ENCODE measurements around the gene CEPT1. TPM values are rescaled to one million over a fixed set of nuclear protein-coding genes. Genes with fewer than 3 reads are reported as not detected.

Gene CEPT1
- total and polyA plus RNA-seq, 10 donors: 61.1 to 140 (median 95.2) TPM

DNA sequence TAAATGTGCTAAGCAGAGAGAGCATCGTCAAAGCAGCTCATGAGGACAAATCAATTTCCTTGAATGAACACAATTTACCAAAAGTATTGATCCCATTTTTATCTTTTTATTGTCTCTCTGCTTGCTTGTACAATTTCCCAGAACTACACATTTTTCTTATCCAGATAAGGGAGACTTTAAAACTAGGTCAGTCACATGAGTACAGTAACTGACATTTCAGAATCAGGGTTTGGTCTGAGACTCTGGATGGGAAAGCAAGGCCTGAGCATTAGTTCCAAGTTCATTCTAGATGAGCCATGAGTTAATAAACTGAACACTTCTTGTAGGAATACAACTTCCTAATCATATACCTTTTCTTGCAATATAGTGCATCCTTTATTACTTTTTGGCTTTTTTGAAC, 71.9 kb downstream of the CEPT1 start:
- Histone ChIP-seq H3K4me3 (no peak overlapping the region), H3K27me3 (replicated peaks in 1 of 7) (no peaks in the 10 kb centered on the region), H3K4me1 (peaks cover 17 to 66% (median 43%) of the 10 kb centered on the region in 6 donors), H3K36me3 (no peaks in the 10 kb centered on the region), H3K9me3 (no peaks in the 10 kb centered on the region), H3K27ac (peak overlapping the region in 1 of 8 donors; percentile 84)
- intact Hi-C loops (cut with DNase I; ENCODE audit: low total_unique reads): no loop called here
- DNase-seq: no peak
- WGBS, 5 donors: 92 to 100% (median 94%) methylated on average over 1 of the region's 1 CpG
- TF ChIP-seq, protein P1, sequence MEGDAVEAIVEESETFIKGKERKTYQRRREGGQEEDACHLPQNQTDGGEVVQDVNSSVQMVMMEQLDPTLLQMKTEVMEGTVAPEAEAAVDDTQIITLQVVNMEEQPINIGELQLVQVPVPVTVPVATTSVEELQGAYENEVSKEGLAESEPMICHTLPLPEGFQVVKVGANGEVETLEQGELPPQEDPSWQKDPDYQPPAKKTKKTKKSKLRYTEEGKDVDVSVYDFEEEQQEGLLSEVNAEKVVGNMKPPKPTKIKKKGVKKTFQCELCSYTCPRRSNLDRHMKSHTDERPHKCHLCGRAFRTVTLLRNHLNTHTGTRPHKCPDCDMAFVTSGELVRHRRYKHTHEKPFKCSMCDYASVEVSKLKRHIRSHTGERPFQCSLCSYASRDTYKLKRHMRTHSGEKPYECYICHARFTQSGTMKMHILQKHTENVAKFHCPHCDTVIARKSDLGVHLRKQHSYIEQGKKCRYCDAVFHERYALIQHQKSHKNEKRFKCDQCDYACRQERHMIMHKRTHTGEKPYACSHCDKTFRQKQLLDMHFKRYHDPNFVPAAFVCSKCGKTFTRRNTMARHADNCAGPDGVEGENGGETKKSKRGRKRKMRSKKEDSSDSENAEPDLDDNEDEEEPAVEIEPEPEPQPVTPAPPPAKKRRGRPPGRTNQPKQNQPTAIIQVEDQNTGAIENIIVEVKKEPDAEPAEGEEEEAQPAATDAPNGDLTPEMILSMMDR (IDR thresholded peaks at IDR 0.05 in 8 of 11, conservative IDR thresholded peaks at IDR 0.05 in 3 of 11): no peak

DNA sequence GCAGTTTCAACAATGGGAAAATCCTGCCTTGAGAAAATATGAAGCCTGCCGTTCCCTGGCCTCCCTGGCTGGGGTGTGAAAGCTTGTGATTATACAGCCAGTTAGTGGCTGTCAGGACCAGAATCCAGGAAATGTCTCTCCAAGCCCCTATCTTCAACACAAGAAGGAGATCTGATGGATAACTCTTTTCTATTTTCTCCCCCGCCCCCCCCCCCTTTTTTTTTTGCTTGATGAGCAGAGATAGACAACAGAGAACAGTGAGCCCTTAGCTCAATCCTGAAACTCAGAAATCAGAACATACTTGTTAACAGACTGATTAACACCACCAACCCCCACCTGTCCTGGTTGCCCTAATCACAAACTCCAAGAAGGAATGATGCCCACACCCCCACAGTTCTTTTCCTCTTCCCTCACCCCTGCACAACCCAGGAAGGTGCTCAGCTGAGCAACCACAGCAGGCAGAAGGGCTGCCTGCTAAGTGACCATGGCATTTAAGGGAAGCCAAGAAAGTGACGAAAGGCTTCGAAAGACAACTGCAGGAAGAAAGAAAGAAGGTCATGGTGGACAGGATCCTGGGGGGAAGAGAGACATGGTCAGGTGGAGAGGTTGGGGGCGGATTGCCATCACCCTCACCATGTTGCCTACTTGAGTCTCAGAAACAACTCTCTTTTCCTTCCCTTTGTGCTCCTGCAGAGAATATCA, 72.8 kb downstream of the CEPT1 start:
- Histone ChIP-seq H3K27me3 (replicated peaks in 1 of 7) (no peaks in the 10 kb centered on the region), H3K27ac (peak overlapping the region; percentile 45 to 88 (median 84)), H3K4me1 (peaks cover 25 to 66% (median 52%) of the 10 kb centered on the region in 6 donors), H3K36me3 (no peaks in the 10 kb centered on the region), H3K9me3 (no peaks in the 10 kb centered on the region), H3K4me3 (peak overlapping the region in 1 of 8 donors; percentile 5)
- intact Hi-C loops (cut with DNase I; ENCODE audit: low total_unique reads): no loop called here
- TF ChIP-seq POLR2A (IDR thresholded peaks at IDR 0.05) (no peak), POLR2AphosphoS5 (IDR thresholded peaks at IDR 0.05) (no peak)
- TF ChIP-seq, protein P1 (IDR thresholded peaks at IDR 0.05 in 8 of 11, conservative IDR thresholded peaks at IDR 0.05 in 3 of 11): no peak
- no peak for DNase-seq
- WGBS, 5 donors: 66 to 82% (median 76%) methylated on average over 5 of the region's 5 CpGs

DNA sequence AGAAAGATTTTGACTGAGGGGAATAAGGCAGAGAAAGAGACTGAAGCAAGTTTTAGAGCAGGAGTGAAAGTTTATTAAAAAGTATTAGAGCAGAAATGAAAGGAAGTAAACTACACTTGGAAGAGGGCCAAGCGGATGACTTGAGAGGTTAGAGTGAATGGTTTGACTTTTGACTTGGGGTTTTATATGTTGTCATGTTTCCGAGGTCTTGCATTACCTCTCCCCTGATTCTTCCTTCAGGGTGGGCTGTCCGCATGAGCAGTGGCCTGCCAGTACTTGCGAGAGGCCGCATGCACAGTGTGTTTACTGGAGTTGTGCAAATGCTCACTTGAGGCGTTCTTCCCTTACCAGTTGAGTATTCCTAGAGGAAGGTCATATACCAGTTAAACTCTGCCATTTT, 73.4 kb downstream of the CEPT1 start:
- TF ChIP-seq POLR2AphosphoS5 (IDR thresholded peaks at IDR 0.05): no peak
- TF ChIP-seq, protein P1 (IDR thresholded peaks at IDR 0.05 in 8 of 11, conservative IDR thresholded peaks at IDR 0.05 in 3 of 11): no peak
- H3K4me1 ChIP-seq: peaks cover 28 to 70% (median 58%) of the 10 kb centered on the region in 6 donors
- H3K36me3 ChIP-seq: no peaks in the 10 kb centered on the region
- no peaks in the 10 kb centered on the region for H3K27me3 ChIP-seq (replicated peaks in 1 of 7)
- peak overlapping the region; percentile 45 to 88 (median 84) for H3K27ac ChIP-seq
- no peaks in the 10 kb centered on the region for H3K9me3 ChIP-seq
- WGBS, 5 donors: 45 to 69% (median 61%) methylated on average over 6 of the region's 6 CpGs
- intact Hi-C loops (cut with DNase I; ENCODE audit: low total_unique reads): no loop called here
- DNase-seq: no peak
- H3K4me3 ChIP-seq: peak overlapping the region in 1 of 8 donors; percentile 5

DNA sequence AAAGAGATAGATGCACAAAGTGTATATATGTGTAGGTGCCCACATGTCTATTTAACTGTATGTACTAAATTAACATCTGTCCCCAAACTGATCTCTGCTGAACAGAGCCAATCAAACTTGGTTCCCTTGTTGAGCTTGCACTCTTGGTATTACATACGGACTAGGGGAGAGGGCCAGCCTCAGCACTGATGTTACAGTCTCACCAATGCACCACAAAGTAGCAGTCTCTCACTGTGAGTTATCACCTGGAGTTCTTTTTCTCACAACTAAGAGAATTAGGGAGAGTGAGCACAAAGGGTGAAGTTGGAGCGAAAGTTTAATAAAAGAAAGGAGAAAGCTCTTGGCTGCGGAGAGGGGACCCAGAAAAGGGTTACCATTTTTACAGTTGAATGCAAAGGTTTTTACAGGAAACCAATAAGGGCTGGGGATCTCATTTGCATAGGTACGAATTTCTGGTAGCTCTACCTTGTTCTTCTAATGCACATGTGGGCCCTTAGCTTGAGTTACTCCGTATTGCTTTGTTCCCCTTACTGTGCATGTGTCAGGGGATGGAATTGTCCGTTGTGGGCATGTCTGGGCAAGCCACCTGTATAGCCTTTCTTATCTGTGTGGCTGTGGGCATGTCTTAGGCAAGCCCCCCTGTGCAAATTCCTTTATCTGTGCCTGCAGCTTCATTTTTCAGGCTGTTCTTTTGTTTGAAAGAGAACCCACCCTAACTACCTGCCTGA, 74.2 kb downstream of the CEPT1 start:
- Histone ChIP-seq H3K4me3 (no peak overlapping the region), H3K27me3 (replicated peaks in 1 of 7) (no peaks in the 10 kb centered on the region), H3K9me3 (no peaks in the 10 kb centered on the region), H3K4me1 (peaks cover 30 to 78% (median 66%) of the 10 kb centered on the region in 6 donors), H3K27ac (peak overlapping the region; percentile 72 to 88 (median 84)), H3K36me3 (no peaks in the 10 kb centered on the region)
- DNase-seq: no peak
- 35 to 63% (median 58%) methylated on average over 6 of the region's 6 CpGs for whole genome bisulfite sequencing, 5 donors
- TF ChIP-seq POLR2AphosphoS5 (IDR thresholded peaks at IDR 0.05) (peak in 1 of 3 donors; percentile 56), POLR2A (IDR thresholded peaks at IDR 0.05) (no peak)
- intact Hi-C loops (cut with DNase I; ENCODE audit: low total_unique reads): no loop called here
